Activated CD4-positive, alpha-beta T cell treated with anti-CD3 and anti-CD28 coated beads, Interleukin-2, Interleukin-4, amounts not matched to agents 100 ng/mL and 50 ng/mL, durations not matched to agents 16 hours and 8 hours (primary cell): ENCODE data around the gene MYO1C.

ENCODE experiments used
- DNase-seq: peaks from one replicate; pipeline ENCODE4 v3.0.0-alpha.2; 2020; ENCODE audit warnings: low spot score

MYO1C gene

DNA sequence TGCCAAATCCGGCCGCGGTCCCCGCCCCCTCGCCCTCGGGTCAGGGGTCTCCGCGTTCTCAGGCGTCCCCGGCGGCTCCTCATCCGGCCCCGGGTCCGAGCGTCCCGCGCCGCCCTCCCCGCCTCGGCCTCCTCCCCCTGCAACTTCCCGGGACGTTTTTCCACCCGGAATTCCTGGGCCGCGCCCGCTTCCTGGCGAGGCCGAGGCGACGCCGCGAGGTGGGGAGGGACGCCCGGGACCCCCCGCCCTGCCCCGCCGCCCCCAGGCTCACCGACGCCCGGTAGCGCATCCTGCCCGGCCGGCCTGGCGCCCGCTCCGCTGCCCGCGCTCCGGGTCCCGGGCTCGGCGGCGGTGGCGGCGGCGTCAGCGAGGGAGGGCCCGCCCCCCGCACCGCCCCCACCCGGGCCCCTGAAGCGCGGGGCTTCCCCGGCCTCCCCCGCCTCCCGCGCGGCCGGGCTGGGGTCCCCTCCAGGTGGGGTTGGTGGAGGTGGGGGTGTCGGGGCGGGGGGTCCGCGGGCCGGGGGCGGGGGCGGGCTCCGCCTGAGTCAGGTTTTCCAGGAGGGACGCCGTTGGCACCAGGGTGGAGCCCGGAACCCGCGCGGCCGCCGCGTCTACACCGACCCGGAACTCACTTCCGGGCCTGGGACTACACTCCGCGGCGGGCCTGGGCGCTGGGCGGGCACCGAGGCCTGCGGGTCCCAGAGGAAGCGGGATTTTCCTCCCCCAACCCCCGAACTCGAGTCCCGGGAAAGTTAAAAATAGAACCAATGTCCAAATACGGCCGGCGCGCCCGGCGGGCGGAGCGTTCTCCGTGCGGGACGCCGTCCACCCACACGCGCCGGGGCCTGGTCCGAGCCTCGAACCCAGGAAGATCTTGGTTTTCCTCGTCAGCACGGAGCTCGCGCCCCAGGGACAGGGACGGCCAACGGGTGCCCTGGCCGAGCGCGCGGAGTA is 6.8 kb downstream of the MYO1C start:
- DNase-seq = peak; percentile 53

DNA sequence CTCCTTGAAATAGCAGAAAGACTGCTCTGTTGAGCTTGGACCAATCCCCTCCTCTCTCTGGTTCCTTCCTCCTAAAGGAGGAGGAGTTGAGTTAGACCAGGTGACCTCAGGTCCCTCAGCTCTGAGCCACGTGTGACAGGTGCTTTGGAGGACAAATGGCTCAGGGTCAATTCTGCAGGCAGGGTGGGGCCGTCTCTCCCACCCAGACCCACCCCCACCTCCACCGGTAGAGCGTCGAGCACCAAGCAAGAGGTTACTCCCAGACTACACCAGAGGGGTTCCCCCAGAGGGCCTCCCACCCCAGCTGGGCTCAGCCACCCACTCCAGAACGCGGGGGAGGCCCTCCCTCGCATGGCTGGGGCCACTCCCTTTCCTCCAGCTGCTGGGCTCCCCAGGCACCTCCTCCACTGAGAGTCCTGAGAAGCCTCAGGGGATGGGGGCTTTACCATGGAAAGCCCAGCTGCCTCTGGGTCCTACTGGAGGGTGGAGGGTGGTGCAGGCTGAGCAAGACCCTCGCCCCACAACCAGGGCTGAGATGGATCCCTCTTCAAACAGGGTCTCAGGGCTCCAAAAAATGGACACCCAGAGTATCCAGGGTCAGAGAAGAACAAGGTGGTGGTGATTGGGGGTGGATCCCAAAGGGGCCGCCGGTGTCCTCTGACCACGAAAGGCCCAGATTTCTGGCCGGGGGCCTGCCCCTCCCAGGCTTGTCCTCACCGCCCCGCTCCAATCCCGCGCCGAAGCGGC is 7.6 kb downstream of the MYO1C start:
- DNase-seq = no peak

DNA sequence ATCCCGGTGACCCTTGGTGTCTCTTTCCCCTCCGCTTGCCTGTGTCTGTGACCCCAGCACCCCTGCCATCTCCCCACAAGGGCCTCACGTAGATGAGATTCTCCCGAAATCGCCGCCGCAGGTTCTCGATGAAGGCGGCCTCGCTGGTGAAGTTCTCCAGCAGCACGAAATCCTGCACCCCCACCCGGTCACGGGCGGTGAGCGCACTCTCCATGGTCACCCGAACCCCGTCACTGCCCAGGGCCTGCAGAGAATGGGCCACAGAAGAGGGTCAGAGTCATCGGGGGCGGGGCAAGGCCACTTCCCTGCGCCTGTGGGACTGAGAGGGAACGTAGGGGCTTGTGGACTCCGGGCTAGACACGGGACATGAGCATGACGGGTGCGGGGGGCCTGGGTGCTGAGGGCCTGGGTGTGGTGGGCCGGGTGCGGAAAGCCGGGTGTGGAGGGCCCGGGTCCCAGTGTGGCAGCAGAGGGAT is 8.4 kb downstream of the MYO1C start:
- DNase-seq = no peak

DNA sequence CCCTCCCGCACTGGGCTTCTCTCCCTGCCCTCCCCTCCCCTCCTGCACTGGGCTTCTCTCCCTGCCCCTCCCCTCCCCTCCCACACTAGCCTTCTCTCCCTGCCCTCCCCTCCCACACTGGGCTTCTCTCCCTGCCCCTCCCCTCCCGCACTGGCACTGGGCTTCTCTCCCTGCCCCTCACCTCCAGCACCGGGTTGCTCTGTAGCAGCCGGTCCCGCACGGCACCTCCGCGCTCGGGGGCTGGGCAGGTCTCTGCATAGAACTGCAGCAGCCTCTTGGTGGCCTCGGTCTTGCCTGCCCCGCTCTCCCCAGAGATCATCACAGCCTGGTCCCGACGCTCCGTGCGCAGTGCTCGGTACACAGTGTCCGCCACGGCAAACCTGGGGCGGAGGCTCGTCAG is 9.8 kb downstream of the MYO1C start:
- no peak for DNase-seq

DNA sequence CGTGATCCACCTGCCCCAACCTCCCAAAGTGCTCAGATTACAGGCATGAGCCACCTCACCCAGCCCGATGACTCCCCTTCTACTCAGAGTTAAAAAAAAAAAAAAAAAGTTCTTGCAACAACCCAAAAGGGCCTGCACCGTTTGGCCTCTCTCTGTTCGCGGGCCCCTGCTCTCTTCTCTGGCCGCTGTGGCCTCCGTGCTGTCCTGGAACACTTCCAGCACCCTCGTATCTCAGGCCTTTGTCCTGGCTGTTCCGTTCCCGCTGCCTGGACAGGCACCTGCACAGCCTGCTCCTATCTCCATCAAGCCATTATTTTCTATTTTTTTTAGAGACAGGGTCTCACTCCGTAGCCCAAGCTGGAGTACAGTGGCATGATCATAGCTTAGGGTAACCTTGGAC is 10.8 kb downstream of the MYO1C start:
- DNase-seq = no peak

DNA sequence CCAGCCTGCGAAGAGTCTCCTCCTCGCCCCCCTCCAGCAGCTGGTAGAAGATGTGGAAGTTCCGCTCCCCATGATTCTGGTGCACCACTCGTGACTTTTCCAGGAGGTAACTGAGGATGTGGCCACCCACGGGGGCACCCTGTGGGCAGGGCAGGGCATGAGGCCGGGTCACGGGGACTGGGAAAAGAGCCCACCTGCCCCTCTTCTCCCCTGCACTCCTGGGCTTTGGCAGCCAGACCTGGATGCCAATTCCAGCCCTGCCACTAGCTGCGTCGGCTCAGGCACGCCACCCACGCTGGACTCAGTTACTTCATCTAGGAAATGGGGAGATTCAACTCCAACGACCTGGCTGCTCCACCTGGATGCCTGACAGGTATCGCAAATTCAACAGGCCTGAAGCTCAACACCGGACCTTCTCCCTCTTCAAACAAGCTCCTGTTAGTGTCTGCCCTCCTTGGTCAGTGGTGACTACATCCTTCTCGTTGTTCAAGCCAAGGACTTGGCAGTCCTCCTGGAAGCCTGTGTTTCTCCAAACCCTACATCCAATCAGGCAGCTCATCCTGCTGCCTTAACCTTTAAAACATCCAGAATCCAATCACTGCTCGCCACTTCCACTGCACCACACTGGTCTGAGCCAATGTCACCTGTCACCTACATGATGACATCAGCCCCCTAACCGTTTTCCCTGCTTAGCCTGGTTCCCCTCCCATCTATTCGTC is 11.6 kb downstream of the MYO1C start:
- no peak for DNase-seq

DNA sequence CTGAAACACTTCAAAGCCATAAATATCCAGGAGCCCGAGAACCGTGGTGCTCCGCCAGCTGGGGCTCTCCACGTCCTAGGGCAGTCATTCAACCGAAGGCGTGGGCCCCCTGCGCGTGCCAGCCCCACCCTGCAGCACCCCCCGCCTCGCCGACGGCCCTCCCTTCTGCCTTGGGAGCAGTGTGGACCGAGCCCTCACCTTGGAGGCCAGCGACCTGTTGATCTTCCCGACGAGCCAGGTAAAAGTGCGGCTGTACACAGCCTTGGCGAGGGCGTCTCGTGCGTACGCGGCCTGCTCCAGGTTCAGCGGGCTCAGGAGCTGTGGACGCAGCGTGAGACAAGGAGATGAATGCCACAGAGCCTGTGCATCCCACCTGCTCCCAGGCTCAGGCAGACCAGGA is 14.1 kb downstream of the MYO1C start:
- DNase-seq = no peak

DNA sequence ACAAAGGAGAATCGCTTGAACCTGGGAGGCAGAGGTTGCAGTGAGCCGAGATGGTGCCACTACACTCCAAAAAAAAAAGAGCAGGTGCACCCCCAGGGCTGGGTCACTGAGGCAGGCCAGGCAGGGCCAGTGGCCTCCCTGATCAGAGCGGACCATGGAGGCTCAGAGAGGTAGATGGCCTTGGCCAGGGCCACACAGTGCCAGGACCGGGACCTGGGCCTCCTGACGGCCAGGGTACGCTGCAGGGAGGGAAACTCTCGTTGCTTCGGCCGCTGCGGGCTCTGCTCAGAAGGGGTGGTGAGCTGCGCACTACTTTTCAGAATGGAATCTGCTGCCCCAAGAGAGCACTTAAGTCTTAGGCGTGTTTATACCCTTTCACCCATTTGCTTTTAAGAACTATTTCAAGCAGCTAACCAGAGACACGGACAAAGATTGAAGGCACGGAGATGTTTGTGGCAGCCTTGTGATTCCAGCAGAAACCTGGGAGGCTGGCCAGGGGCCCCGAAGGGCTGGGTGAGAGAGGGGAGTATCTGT is 17.1 kb downstream of the MYO1C start:
- no peak for DNase-seq

DNA sequence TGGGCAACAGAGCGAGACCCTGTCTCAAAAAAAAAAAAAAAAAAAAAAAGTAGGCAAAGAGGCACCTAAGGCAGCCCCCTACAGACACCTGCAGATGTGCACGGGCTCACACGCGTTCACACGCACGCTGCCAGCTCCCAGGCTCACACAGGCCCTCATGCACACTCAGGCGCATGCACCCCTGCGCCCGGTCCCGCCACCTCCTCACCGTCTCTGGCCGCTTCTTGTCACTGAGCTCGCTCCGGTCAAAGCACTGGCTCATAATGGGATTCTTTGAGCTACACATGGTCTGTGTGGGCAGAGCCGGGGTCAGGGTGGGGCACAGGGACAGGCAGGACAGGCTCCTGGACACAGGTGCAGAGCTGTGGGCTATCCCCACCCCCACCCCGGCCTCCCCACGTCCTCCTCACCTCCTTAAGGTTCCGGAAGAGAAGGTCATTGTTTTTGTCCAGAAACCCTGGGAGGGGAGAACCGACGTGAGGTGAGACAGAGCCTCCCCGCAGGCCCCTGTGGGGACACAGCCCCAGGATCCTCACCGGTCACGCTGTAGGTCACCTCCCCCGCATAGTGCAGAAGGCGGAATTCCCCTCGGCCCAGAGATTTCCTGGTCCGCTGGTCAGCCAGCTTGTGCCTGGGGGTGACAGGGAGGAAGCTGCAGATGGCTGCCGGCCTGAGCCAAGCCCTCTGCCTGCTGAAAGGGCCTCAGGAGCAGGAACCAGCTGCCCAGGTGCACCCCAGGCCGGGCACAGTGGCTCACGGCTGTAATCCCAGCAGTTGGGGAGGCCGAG is 17.9 kb downstream of the MYO1C start:
- DNase-seq = no peak

DNA sequence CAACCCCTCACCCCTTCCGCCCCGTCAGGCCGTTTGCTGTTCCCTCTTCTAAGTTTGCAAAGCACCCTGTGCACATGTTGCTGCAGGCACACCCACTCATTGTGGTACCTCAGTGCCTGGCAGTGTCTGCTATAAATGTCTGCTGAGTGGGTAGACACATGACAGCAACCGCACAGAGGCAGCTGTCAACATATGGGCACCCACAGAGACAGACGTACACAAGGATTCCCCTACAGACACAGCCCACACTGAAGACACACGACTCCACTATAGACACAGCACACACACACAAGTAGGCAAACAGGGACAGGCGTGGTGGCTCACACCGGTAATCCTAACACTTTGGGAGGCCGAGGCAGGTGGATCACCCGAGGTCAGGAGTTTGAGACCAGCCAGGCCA is 18.6 kb downstream of the MYO1C start:
- DNase-seq = no peak

DNA sequence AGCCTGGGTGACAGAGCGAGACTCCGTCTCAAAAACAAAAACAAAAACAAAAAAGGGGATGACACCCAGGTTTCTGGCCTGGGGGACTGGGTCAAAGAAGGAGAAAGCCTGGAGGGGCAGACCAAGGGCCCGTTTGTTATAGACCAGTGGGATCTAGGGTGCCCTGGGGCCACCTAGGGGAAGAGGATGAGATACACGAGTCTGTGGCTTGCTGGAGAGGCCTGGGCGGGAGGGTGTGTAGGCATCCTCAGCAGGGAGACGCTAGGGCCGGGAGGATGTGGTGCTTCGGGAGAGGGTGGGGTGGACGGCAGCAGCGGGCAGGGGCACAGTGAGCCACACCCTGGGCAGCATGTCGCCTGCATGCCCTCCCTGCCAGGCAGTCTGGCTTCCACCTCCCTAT is 19.3 kb downstream of the MYO1C start:
- DNase-seq = no peak

DNA sequence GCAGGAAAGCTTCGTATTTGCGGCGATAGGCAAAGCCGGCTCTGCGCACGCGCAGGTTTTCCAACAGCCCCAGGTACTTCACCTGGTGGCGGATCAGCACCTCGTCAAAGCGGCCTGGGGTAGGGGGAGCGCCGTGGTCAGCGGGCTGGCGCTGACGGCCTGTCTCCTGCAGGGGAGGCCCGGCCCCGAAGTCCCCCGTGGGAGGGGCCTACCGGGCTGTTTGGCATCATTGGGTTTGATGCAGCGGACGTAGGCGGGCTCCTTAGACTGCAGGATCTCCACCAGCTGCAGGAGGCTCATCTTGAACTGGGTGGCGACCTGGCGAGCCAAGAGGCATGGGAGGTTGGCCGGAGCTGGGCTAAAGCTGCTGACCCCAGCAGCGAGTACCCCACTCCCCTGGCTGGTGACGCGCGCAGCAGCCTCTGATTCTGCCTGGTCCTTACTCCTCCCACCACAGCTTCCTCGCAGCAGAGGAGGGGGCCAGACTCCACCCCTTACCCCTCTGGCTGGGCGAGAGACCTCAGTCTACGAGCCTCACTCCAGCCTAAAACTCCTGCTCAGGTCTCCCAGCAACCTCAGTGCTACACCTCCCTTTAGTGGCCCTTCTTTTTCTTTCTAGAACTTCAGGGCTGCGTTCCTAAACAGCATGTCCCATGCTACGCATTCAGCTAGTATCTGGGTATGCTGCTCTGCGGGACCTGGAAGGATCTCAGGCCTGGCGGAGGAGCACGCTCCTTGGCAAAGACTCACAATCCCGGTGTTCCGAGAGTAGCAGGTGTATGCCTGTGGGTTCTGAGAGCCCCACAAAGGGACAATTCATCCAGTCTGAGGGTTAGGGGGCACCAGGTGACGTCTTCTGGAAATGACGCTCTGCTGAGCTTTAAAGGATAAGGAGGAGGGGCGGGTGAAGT is 20.3 kb downstream of the MYO1C start:
- no peak for DNase-seq

DNA sequence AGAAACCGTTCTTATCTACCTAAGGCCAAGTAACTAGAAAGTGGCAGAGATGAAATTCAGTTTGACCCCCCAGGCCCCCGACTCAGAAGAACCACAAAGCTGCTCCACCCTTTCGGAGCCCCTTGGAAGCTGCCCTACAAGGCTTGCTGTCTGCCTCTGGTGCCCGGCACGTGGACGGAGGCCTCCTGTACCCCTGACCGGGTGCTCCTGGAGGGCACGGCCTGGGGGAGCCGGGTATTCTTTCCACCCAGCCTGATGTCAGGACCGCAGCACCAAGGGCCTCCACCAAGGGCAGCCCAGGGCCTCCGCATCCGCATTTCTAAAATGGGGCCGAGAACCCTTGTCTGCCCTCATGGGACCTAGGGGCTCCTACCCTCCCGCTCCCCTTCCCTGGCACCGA is 21.0 kb downstream of the MYO1C start:
- DNase-seq = no peak

DNA sequence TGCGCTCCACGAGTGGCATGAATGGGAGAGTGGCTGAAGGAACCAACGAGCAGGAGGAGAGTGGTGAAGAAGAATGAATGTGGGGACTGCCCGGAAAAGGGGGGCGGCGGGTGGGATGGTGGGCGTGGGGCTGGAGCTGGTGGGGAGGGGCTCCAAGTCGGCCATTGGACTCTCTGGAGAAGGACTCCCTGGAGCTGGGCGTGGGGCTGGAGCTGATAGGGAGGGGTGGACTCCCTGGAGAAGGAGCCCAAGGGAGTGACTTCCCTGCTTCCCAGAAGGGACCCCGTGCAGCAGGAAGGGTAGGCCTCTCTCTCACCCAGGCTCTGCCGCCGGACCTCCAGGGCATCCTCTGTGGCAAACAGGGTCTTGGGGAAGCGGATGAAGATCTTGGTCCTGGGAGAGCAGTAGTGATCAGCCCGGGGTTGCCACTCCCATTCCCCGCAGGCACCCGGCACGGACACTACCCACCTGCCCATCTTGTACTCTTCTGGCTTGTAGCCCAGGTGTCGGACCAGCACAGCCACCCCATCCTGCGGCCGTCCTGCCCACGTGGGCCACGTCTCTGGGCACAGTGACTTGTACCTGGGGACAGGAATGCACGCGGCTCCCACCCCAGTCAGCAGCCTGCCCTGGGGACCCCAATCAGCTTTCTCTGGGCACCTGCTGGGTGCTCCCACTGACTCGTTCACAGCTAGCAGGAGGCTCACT is 21.6 kb downstream of the MYO1C start:
- DNase-seq = no peak

DNA sequence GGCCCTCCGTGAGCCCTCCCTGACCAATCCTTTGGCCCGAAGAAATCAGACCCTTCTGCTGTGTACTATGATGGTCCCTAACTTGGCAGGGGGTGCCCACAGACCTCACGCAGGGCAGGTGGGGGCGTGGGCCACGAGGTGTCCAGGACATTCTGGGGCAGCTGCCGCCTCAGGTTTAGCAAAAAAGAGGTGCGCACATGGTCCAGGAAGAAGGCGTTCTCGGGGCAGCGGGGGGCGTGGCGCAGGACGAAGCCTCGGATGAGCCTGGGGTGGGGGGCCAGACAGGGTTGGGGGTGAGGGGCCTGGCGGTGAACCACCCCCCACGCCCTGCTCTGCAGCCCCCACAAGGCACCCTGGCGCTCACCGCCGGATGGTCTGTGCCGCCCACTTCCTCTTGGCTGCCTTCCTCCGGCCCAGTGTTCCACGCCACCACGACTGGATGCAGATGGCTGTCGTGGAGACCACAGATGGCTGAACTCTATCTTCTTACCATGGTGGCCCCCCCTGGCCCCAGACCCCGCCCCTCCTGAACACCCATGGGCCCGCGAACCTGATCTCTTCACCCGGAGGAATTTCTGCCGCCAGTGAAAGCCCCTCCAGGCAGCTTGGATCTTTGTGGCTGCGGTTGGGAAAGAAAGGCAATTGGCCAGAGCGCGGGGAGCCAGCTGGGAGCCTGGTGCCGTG is 22.3 kb downstream of the MYO1C start:
- DNase-seq = no peak

DNA sequence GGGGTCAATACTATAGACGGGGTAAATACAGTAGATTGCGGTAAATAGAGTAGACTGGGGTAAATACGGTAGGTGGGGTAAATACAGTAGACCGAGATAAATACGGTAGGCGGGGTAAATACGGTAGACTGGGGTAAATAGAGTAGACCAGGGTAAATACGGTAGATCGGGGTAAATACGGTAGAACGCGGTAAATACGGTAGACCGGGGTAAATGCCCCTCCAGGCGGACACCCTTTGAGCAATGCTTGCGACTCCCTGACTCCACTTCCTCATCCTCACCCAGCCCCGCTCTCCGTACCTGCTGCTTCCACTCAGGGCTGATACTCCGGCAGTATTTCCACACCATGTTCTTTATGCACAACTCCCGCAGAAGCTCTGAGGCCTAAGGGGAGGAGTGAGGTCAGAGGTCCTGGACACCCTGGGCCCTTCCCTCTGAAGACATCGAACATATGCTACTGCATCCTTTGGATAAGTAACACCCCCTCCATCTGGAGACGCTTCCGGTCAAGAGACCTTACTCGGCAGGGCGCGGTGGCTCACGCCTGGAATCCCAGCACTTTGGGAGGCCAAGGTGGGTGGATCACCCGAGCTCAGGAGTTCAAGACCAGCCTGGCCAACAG is 23.1 kb downstream of the MYO1C start:
- no peak for DNase-seq

DNA sequence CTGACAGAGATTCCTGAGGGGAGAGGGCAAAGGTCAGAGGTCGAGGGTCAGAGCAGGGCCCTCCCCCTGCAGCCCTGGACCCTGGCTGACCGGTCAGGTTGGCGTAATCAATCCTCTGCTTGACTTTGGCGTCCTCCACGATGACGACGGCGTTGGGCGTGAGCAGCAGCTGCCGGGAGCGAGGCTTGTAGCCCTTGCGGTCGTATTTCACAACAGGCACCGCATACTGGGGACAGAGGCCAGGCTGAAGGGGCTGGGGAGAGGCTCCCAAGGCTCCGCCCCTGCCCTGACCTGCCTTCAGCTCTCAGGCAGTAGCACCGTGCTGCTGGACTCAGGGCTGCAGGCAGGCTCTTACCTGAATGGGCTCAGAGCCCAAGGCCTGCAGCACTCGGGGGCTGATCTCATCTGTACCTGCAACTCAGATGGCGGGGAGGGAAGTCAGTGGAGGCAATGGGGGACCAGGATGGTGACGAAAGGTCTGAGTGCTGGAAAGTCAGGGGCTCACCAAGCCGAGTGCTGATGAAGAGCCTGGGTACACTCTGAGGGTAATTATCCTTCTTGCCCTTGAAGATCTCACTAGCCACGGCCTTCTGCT is 24.5 kb downstream of the MYO1C start:
- no peak for DNase-seq

DNA sequence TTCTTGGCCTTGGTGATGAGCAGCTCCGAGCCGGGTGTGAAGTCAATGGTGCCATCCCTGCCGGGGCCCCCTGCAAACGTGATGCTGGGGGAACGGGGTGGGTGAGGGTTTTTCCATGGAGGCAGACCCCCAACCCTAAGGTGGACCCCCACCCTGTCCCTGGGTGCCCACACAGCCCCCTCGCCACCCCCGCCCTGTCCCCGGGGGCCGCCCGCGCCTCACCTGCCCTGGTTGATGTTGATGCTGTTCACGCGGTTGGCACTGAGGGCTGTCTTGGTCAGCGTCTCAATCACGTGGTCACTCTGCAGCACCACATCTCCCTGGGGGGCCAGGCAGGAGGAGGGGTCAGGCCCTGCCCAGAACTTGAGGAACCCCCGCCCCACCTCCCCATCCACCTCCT is 25.2 kb downstream of the MYO1C start:
- no peak for DNase-seq
